PC-9 (cell line): Measurements from ENCODE around the gene SCAPER.

ENCODE experiments used
- CTCF ChIP-seq: fragments of 200-600 bp; sonication (generic); conservative IDR thresholded peaks from 2 replicates; pipeline ENCODE4 v1.6.1; 2017; ENCODE audit warnings: mixed run types, antibody characterized with exemption, mild to moderate bottlenecking, moderate library complexity
- EZH2 ChIP-seq: fragments of 200-600 bp; sonication (generic); IDR thresholded peaks from 2 replicates; pipeline ENCODE4 v1.8.0; 2017; ENCODE audit warnings: antibody characterized with exemption, low read depth

GRCh38 chr15:76753771-76754170, 151.4 kb downstream of the SCAPER start:
- no peak for TF ChIP-seq CTCF
- TF ChIP-seq EZH2, result no peak
